Activated CD4-positive, alpha-beta T cell treated with anti-CD3 and anti-CD28 coated beads, Interleukin-2, amount 50 U/mL, for 48 hours (primary cell): Measurements from ENCODE around the gene NDUFS7.
"Not testable (repeated sequence)": the region's sequence is repeated elsewhere in the genome, so short reads cannot be mapped to it uniquely, and the experiment has no call there.

Experiments
- DNase-seq, 2 experiments: peaks; one replicate each; pipeline ENCODE4 v3.0.0-alpha.2; 2020

Gene NDUFS7

DNA sequence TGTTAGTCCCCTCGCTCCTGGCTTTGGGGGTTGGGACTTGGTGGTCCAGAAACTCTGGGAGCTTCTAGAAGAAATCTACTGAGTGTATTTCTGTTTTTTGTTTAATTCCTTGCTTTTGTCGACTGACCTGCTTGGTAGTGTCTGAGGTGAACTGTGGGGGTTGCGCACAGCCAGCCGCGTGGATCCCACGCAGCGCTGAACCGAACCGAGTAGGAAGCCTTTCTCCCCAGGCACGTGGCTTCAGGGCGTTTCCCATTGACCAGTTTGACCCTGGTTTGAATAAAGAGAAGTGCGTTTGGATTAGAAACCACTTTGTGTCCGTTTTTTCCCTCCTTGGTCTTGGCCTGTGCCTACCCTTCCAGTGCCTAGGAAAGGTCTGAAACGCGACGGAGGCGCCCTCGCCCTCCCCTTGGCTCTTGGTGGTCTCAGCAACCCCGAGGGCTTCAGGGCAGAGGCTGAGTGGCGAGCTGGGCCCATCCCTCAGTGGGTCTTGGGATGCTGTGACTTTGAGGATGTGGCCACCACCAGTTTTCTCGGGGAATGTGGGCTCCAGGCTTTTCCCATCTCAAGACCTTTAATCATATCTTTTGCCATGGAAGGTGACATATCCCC is 51.8 kb downstream of the NDUFS7 start:
- DNase-seq: no peak

DNA sequence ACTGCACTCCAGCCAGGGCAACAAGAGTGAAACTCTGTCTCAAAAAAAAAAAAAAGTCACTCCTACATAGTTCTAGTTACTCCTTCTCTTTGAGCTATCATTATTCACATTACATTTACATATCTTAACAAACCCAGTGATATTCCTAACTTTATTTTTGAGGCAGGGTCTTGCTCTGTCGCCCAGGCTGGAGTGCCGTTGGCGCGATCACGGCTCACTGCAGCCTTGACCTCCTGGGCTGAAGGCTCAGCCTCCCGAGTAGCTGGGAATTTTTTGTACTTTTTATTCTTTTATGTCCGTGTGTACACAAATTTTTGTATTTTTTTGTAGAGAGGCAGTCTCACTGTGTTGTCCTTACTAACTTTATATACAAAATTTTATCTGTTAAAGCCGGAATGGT is 53.9 kb downstream of the NDUFS7 start:
- DNase-seq: no peak

DNA sequence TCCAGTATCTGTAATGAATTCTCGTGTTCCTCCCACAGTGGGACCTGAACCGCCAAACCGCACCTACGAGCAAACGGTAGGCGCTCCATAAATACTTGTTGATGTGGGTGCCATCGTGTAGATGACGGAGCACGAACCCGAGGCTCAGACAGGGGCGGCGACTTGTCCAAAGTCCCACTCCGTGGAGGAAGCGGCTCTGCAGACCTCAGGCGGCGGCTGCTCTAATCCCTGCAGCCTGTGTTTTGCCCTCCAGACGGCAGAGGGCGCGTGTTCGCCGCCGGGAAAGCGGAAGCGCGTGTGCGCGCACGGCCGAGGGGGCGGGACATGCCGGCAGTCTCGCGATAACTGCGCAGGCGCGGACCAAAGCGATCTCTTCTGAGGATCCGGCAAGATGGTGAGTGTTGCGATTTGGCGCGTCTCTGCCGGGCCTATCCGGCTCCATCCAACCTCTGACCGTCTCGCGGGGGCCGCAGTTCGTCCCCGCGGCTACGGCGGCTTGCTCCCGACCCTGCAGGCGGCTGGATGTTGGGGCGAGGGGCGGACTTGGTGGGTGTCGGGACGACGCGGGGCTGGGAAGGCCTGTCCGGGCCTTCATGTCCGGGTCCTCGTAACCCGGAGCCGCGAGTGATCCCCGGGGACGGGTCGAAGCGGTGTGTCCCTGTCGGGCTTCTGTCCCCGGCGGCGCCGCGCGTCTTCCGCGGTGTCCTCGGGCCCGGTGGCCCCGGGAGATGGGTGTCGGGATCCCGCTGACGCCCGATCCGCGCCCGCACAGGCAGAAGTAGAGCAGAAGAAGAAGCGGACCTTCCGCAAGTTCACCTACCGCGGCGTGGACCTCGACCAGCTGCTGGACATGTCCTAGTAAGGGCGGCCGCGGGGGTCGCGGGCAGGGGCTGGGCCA is 54.6 kb downstream of the NDUFS7 start, which contains the start of gene RPS15:
TSS of gene RPS15 (plus strand) at position 362 of the 898 bp plus-strand sequence. CDS start at position 392, 30 bp downstream.
- DNase-seq: peak; percentile 95

DNA sequence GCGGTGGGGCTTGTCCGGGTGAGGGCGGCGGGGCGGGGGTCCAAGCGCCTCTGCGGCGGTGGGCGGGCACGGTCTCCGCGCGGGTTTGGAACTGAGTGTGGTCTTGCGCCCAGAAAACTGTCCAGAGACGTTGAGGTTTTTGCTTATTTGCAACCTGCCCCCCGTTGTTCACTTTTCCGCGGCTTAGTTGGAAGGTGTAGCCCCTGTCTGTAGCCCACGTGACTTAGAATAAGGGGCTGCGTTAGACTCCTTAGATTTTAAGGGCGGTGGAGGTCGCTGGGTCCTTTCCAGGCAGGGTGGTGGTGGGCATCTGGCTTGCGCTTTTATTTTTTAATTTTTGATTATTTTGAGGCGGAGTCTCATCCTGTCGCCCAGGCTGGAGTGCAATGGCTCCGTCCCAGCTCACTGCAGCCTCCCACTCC is 55.2 kb downstream of the NDUFS7 start:
- no peak for DNase-seq

DNA sequence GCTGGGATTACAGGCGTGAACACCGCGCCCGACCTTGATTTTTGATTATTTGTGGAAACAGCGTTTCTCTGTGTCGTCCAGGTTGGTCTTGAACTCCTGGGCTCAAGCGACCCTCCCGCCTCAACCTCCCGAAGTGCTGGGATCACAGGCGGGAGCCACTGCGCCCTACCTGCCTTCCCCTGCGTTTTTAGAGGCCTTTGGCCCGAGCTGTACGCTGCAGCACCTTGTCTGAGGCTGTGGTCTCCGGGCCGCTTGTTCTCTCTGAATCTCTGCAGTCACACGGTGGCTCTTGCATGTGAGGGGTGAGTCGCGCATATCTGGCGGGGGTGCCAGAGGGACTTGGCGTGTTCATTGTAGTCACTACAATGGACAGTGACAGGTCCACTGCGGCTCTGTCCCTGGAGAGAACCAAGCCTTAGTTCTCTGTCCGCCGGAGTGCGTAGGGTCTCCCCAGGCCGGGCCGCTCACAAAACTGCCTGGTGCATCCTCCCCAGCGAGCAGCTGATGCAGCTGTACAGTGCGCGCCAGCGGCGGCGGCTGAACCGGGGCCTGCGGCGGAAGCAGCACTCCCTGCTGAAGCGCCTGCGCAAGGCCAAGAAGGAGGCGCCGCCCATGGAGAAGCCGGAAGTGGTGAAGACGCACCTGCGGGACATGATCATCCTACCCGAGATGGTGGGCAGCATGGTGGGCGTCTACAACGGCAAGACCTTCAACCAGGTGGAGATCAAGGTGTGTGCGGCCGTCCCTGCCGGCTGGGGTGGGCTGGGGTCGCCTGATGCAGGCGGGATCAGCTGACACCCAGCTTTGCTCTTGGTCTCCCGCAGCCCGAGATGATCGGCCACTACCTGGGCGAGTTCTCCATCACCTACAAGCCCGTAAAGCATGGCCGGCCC is 56.1 kb downstream of the NDUFS7 start:
- not testable (repeated sequence) for DNase-seq

DNA sequence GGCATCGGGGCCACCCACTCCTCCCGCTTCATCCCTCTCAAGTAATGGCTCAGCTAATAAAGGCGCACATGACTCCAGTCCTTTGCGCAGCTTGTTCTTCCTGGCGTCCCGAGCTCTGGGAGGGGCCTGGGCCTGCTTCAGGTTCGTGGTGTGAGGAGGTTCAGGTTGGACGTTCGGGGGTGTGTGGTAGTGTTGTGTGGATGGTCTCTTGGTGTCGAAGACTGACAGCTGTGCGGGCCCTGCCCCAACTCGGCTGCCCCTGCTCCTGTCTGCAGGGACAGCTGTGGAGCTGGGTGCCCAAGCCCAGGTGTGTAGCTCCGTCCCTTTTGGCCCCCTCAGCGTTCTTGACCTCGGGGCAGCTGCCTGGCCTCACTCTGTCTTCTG is 56.7 kb downstream of the NDUFS7 start:
- no peak for DNase-seq

DNA sequence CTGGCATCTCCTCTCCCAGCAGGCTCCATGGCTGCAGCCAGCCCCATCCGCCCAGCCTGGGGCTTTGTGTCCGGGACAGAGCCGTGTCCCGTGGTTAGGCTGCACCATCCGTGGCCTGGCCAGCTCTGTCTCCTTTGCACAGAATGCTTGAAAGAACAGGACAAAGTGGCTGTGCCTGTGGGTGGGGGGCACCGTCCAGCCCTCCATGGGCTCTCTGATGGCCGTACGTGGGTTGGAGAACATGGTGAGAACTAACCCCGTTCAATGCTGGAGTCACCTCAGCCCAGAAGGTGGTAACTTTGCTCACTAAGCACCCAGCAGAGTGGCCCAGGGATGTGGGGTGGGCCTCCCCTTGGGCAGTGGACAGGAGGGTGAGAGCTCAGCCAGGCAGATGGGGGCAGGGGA is 57.3 kb downstream of the NDUFS7 start:
- DNase-seq: no peak

DNA sequence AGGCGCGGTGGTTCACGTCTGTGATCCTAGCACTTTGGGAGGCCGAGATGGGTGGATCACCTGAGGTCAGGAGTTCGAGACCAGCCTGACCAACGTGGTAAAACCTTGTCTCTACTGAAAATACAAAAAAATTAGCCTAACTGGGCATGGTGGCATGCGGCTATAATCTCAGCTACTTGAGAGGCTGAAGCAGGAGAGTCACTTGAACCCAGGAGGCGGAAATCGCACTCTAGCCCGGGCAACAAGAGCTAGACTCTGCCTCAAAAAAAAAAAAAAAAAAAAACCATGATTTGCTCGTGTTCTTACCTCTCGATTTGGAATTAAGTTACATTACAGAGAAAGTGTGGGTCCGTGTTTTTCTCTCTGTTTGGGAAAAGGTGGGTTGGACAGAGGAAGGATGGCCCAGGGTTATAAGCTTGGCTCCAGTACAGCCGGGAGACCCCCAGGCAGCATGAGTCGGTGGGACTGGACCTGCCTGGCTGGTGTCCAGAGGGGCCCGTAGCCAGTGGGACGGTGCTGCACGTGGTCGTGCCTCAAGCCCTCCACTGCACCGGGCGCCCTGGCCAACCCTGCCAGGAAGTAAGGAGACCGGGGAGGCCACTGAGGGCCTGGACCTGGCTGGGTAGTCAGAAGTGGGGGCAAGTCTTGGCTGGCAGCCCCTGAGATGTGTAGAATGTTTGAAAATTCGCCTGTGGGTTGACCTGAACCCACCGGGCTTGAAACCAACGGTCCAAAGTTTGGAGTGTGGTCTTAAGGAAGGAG is 58.2 kb downstream of the NDUFS7 start:
- DNase-seq: no peak
